ENCODE data around the gene SLC27A5.

Gene SLC27A5

DNA sequence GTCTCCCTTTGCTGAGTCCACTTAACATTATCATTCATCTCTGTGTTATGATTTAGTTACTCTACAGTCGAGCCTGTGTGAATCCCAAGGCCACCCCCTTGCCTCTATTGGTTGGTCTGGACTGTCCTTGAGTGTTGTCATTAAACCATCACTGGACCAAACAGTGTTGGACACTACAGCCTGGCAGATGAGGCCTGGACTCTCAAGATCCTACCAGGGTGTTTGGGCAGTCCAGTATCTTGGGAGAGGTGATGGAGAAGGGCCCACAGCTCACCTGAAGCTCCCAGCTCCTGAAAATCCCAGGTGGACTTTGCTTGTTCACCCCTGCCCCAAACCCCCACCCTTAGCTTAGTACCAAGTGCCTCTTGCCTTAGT, 39.3 kb upstream of the SLC27A5 start:
- TF ChIP-seq, protein P1, sequence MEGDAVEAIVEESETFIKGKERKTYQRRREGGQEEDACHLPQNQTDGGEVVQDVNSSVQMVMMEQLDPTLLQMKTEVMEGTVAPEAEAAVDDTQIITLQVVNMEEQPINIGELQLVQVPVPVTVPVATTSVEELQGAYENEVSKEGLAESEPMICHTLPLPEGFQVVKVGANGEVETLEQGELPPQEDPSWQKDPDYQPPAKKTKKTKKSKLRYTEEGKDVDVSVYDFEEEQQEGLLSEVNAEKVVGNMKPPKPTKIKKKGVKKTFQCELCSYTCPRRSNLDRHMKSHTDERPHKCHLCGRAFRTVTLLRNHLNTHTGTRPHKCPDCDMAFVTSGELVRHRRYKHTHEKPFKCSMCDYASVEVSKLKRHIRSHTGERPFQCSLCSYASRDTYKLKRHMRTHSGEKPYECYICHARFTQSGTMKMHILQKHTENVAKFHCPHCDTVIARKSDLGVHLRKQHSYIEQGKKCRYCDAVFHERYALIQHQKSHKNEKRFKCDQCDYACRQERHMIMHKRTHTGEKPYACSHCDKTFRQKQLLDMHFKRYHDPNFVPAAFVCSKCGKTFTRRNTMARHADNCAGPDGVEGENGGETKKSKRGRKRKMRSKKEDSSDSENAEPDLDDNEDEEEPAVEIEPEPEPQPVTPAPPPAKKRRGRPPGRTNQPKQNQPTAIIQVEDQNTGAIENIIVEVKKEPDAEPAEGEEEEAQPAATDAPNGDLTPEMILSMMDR (tag by site-specific recombination; IDR thresholded peaks at IDR 0.05) = no peak
- no peak overlapping the region for H3K4me3 ChIP-seq (ENCODE audit: low read depth, low read length)
- H3K9me3 ChIP-seq (ENCODE audit: control insufficient read depth, insufficient read depth, low read depth, low read length) = no peaks in the 10 kb centered on the region
- ChIA-PET CTCF (no interaction called here), POLR2A (interaction anchor here (0.7 to 3.8 kb wide), 3 partner anchors 11 to 143 kb away, joined by 3 to 16 read pairs (median 7); partner anchors contain the start of genes ZBTB45 and ZNF584)
- peaks cover 16% of the 10 kb centered on the region for H3K4me1 ChIP-seq (ENCODE audit: control insufficient read depth, insufficient read depth, low read length)
- H3K36me3 ChIP-seq (ENCODE audit: control insufficient read depth in 2 of 2, insufficient read depth in 1 of 2, low read length in 2 of 2) = peaks cover 36 to 86% of the 10 kb centered on the region in 2 experiments
- no peak overlapping the region for H3K27ac ChIP-seq (ENCODE audit: extremely low read depth, low read depth, low read length)

GRCh38 chr19:58550362-58551122, 38.8 kb upstream of the SLC27A5 start:
- CTCF ChIA-PET = no interaction called here
- H3K4me3 ChIP-seq (ENCODE audit: low read depth, low read length) = no peak overlapping the region
- H3K36me3 ChIP-seq (ENCODE audit: control insufficient read depth in 2 of 2, insufficient read depth in 1 of 2, low read length in 2 of 2) = peaks cover 40 to 86% of the 10 kb centered on the region in 2 experiments
- peaks cover 18% of the 10 kb centered on the region for H3K4me1 ChIP-seq (ENCODE audit: control insufficient read depth, insufficient read depth, low read length)
- no peak for TF ChIP-seq HOXC10 (CRISPR knock-in tag; IDR thresholded peaks at IDR 0.05)
- POLR2A ChIA-PET = interaction anchor here (1.8 to 3.8 kb wide), 3 partner anchors 11 to 31 kb away, joined by 4 to 16 read pairs (median 7); partner anchors contain the start of gene ZBTB45
- H3K27ac ChIP-seq (ENCODE audit: extremely low read depth, low read depth, low read length) = no peak overlapping the region
- H3K9me3 ChIP-seq (ENCODE audit: control insufficient read depth, insufficient read depth, low read depth, low read length) = no peaks in the 10 kb centered on the region

- ChIA-PET CTCF (no interaction called here), POLR2A (interaction anchor here (0.7 to 2.4 kb wide), 3 partner anchors 9 to 30 kb away, joined by 3 to 7 read pairs (median 4); partner anchors contain the start of genes UBE2M and ZBTB45)
- no peak for TF ChIP-seq ZNF548 (tag by site-specific recombination; IDR thresholded peaks at IDR 0.05)
- peak; percentile 64 for TF ChIP-seq ZNF157 (tag by site-specific recombination; IDR thresholded peaks at IDR 0.05)
- TF ChIP-seq SCRT2 (tag by site-specific recombination; IDR thresholded peaks at IDR 0.05) = peak; percentile 71
- TF ChIP-seq ZNF654 (tag by site-specific recombination; IDR thresholded peaks at IDR 0.05; ENCODE audit: low read depth) = no peak
Observed at GRCh38 chr19:58549664-58550361, 38.0 kb upstream of the SLC27A5 start.

GRCh38 chr19:58548859-58549663, 37.3 kb upstream of the SLC27A5 start:
- Histone ChIP-seq H3K4me3 (ENCODE audit: low read depth, low read length) (no peak overlapping the region), H3K9me3 (ENCODE audit: control insufficient read depth, insufficient read depth, low read depth, low read length) (no peaks in the 10 kb centered on the region), H3K27ac (ENCODE audit: extremely low read depth, low read depth, low read length) (no peak overlapping the region), H3K4me1 (ENCODE audit: control insufficient read depth, insufficient read depth, low read length) (peaks cover 15% of the 10 kb centered on the region), H3K36me3 (ENCODE audit: control insufficient read depth in 2 of 2, insufficient read depth in 1 of 2, low read length in 2 of 2) (peaks cover 40 to 89% of the 10 kb centered on the region in 2 experiments)
- ChIA-PET POLR2A (interaction anchor here (0.7 to 2.4 kb wide), 3 partner anchors 10 to 29 kb away, joined by 3 to 7 read pairs (median 4); partner anchors contain the start of genes UBE2M and ZBTB45), CTCF (no interaction called here)
- no peak for TF ChIP-seq ZNF19 (tag by site-specific recombination; IDR thresholded peaks at IDR 0.05; ENCODE audit: low read depth)
- TF ChIP-seq SP3 (tag by site-specific recombination; IDR thresholded peaks at IDR 0.05) = no peak
- TF ChIP-seq ZNF654 (tag by site-specific recombination; IDR thresholded peaks at IDR 0.05; ENCODE audit: low read depth) = no peak
- TF ChIP-seq ZEB2 (tag by site-specific recombination; IDR thresholded peaks at IDR 0.05) = no peak
- TF ChIP-seq ZNF169 (tag by site-specific recombination; IDR thresholded peaks at IDR 0.05) = no peak
- TF ChIP-seq ZNF658 (tag by site-specific recombination; IDR thresholded peaks at IDR 0.05) = no peak
- TF ChIP-seq ZNF223 (tag by site-specific recombination; IDR thresholded peaks at IDR 0.05) = no peak
- no peak for TF ChIP-seq SP7 (tag by site-specific recombination; IDR thresholded peaks at IDR 0.05)
- TF ChIP-seq MEIS1 (CRISPR knock-in tag; IDR thresholded peaks at IDR 0.05; ENCODE audit: borderline replicate concordance) = no peak

More at GRCh38 chr19:58549664-58550361, 38.0 kb upstream of the SLC27A5 start:
- Histone ChIP-seq H3K4me1 (ENCODE audit: control insufficient read depth, insufficient read depth, low read length) (peaks cover 15% of the 10 kb centered on the region), H3K9me3 (ENCODE audit: control insufficient read depth, insufficient read depth, low read depth, low read length) (no peaks in the 10 kb centered on the region), H3K27ac (ENCODE audit: extremely low read depth, low read depth, low read length) (no peak overlapping the region), H3K36me3 (ENCODE audit: control insufficient read depth in 2 of 2, insufficient read depth in 1 of 2, low read length in 2 of 2) (peaks cover 40 to 89% of the 10 kb centered on the region in 2 experiments), H3K4me3 (ENCODE audit: low read depth, low read length) (no peak overlapping the region)
